GM21390 (cell line): ENCODE data around the gene MARCHF9.
A peak's percentile ranks its signal among the peaks of the same experiment; 100 is the strongest.
"Not testable (repeated sequence)": the region's sequence is repeated elsewhere in the genome, so short reads cannot be mapped to it uniquely, and the experiment has no call there.

ENCODE experiments used
- ATAC-seq: cut with Tn5 transposase; IDR thresholded peaks from one replicate; pipeline ENCODE4 v1.9.1; 2021; ENCODE audit not compliant: unreplicated experiment

MARCHF9 gene

GRCh38 chr12:57767876-57768275 lies 13.0 kb downstream of the MARCHF9 start:
- no peak for ATAC-seq

DNA sequence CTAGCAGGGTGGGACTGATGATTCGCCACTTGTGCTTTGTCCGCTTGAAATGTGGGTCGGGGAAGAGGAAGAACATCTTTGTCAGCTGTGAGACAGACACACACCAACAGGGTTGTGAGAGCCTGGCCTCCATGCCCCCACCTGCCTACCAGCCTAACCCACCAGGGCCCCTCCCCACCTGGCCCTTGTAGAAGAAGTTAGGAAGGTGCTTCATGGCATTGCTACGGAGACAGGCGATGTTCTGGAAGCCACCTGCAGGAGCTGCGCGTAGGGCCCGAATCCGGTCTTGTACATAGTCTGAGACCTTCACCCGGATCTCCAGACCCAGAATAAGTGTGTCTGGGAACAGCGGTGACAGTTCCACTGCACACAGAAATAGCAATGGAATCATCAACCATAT lies 14.7 kb downstream of the MARCHF9 start:
- ATAC-seq: no peak

- ATAC-seq: no peak
Observed at GRCh38 chr12:57770734-57771133, 15.8 kb downstream of the MARCHF9 start.

DNA sequence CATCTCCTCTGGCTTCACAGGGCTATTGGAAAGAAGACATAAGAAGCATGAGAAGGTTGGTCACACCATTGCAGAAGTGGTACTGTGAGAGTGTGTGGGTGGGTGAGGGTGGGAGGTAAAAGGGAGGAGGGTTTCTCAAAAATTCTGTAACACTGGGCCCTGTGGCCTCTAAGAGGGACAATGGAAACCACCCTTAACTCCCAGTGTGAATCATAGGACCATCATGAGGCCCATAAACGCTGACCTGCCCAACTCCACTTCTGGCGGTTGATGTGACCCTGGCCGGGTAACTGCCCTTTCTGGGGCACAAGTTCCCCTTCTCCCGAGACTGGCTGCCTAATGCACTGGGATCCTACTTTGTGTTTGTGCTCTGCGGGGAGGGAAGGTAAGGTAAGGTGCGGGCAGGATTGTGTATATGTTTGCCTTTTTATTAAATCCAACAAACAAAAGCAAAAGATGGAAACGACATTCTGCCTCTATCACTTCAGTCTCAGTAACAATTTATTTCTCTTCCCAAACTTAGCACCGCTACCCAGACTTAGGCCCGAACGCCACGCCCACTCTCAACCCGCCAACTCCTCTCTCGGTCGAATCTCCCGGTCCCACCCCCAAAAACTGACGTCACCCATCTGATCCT lies 16.5 kb downstream of the MARCHF9 start:
- peak; percentile 72 for ATAC-seq

- peak; percentile 80 for ATAC-seq
Observed at GRCh38 chr12:57771873-57772428, 17.0 kb downstream of the MARCHF9 start, which contains the start of gene METTL1. Gene METTL1 (minus strand): TSS chr12:57772105. CDS start chr12:57772083, 22 bp downstream.

GRCh38 chr12:57772429-57773322 lies 17.8 kb downstream of the MARCHF9 start, which contains the start of gene EEF1AKMT3:
Gene EEF1AKMT3 (plus strand): TSS chr12:57772614. CDS start chr12:57772725, 111 bp downstream.
- ATAC-seq: peak; percentile 35

GRCh38 chr12:57774634-57775033 lies 19.7 kb downstream of the MARCHF9 start:
- not testable (repeated sequence) for ATAC-seq

DNA sequence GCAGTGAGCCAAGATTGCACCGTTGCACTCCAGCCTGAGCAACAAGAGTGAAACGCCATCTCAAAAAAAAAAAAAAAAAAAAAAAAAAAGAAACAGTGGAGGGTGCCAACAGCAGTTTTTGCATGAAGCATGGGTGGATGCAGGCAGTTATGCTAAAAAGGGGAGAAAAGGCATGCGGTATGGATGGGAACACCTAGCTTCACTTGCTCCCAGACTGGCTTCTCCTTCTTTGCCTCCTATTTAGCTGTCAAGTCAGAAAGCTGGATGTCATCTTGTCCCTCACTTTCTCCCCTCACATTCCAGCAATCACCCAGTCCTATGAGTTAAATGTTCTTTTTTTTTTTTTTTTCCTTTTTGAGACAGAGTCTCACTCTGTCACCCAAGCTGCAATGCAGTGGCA lies 20.1 kb downstream of the MARCHF9 start:
- ATAC-seq: no peak

DNA sequence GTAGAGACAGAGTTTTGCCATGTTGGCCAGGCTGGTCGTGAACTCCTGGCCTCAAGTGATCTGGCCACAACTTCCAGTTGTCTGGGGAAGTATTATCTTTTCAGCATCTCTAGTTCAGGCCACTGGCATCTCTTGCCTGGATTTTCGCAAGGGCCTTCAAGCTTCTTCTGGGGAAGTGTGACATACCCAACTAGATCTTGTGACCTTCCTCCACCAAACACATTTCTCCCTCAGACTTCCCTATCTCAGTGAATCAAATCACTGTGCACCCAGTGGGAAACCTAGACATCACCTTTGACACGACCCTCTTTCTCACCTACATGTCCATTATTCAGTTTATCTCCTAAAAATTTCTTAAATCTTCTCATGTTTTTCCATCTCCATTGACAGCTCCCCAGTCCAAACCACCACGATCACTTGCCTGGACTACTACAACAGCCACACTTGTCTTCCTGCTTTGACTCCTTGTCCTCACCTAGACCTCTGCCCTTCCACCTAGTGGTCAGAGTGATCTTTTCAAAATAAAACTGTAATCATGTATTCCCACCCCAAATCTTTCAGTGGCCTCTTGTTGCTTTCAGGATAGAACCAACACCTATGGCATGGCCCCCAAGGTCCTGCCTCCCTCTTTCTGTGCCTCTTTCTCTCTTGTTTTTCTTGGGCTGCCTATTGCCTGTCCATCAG lies 20.8 kb downstream of the MARCHF9 start:
- ATAC-seq: no peak

DNA sequence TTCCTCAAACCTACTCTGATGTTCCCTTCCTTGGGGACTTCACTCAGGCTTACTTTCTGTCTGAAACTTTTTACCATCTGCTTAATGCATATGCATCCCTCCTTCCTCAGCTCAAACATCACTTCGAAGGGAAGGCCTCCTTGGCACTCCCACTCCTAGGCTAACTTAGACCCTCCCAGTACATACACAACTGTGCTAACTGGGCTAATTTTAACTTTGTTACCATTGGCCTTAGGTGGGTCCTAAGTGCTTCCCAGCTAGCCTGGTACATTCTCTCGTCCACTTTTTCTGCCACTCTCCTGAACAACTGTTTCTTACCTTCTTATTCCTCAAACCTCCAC lies 21.3 kb downstream of the MARCHF9 start:
- no peak for ATAC-seq

DNA sequence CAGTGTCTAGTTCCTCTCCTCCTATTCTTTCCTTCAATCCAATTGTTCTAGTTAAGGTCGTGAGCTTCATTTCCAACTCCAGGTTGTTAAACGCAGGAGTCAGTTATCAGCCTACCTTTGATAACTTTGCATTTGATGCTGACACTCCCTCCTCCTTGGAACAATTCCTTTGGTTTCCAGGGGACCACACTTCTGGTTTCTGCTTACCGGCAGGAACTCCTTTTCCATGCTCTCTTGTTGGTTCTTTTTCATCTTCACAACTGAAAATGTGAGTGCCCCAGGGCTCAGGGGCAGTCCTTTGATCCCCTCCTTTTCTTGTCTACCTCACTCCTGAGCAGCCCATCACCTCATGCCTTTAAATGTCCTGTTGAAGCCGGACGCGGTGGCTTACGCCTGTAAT lies 22.5 kb downstream of the MARCHF9 start:
- ATAC-seq: no peak

DNA sequence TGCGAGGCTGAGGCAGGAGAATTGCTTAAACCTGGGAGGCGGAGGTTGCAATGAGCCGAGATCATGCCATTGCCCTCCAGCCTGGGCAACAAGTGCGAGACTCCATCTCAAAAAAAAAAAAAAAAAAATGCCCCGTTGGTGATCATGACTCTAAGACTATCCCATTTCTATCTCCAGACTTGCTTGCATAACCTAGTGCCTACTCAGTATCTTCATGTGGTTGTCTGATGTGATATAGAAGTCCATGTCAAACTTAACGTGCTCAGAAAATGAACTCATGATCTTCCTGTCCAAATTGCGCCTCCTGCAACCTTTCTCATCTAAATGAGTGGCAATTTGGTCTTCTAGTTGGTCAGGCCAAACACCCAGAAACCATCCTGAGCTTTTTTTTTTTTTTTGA lies 23.0 kb downstream of the MARCHF9 start:
- no peak for ATAC-seq

DNA sequence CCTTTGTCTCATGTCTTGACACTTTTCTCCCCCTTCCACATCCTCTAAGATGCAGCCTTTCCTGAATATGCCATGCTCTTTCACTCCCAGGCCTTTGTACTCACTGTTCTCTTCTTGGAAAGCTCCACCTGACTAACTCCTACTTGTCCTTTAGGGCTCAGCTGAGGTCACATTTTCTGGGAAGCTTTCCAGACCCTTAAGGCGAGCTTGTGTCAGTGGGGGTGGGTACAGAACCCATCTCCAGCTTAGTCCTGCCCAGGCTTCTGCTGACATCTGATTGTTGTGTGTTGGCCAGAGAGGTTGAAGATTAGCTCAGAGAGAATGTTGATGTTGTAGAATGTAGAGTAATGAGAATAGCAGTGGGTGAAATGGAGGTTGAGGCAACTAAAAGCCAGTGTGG lies 24.8 kb downstream of the MARCHF9 start:
- ATAC-seq: no peak

DNA sequence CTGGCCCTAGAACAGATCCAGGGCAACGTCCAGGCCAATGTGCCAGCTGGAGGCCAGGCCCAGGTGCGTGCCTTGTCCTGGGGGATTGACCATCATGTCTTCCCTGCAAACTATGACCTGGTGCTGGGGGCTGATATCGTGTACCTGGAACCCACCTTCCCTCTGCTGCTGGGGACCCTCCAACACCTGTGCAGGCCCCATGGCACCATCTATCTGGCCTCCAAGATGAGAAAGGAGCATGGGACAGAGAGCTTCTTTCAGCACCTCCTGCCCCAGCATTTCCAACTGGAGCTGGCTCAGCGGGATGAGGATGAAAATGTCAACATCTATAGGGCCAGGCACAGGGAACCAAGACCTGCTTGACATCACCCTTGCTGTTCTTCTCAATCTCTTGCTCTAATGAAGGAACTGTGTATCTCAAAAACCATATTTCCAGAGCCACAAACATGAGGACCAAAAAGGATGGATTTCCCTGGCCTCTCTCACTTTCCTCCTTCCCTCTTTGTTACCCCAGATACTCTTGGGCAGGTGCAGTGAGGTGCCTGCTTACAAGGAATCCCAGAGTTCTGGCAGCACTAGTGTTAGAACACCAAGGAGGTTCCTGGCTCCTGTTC lies 25.5 kb downstream of the MARCHF9 start:
- no peak for ATAC-seq

DNA sequence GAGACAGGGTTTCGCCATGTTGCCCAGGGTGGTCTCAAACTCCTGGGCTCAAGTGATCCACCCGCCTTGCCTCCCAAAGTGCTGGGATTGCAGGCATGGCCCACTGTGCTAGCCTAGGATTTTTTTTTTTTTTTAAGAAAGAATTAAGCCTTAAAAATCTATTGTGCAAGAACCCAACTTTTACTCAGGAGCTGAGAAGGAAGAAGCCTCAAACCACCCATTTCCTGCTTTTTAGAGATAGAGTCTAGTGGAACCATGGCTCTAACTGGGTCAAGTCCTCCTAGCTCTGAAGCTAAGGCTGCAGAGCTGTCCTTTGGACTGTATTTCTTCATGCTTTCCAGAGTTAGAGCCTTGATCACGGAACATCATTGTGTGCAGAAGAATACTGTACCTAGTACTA lies 26.3 kb downstream of the MARCHF9 start:
- no peak for ATAC-seq

DNA sequence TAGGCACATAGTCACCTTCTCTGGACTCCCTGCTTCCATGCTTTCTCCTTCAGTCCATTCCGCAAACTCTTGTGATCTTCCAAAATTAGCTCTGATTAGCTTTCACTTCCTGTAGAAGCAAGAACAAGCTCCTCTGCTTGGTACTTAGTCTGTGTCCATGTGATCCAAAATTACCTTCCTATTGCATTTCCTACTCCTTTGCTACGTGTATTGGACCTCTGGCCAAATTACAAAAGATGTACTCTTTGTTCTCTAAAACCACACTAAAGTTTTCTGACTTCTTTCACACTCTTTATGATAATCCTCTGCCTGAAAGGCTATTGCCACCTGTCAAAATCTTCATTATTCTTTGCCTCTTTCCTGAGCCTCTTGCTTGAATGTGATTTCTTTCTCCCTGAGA lies 26.9 kb downstream of the MARCHF9 start:
- ATAC-seq: no peak

- peak; percentile 5 for ATAC-seq
Observed at GRCh38 chr12:57782243-57782607, 27.3 kb downstream of the MARCHF9 start.

GRCh38 chr12:57782608-57783465 lies 27.9 kb downstream of the MARCHF9 start, which contains the start of gene TSFM:
Gene TSFM (plus strand): TSS chr12:57782787. CDS start chr12:57782802, 15 bp downstream.
- peak; percentile 89 for ATAC-seq

DNA sequence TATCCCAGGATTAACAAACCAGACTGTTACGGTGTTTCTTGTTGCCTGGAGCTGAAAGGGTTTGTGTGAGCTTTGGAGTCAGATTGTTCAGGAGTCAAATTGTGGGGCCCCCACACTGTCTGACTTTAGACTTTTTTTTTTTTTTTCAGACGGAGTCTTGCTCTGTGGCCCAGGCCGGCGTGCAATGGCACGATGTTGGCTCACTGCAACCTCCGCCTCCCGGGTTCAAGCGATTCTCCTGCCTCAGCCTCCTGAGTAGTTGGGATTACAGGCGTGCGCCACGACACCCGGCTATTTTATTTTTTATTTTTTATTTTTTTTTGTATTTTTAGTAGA lies 28.5 kb downstream of the MARCHF9 start:
- ATAC-seq: no peak

- ATAC-seq: no peak
Observed at GRCh38 chr12:57783861-57784260, 29.0 kb downstream of the MARCHF9 start.
